HL-60 (cell line): ENCODE results near the gene GRID2.

Source experiments
- POLR2AphosphoS5 ChIP-seq: IDR thresholded peaks from 2 replicates; pipeline ENCODE4 v1.6.1; 2012; ENCODE audit warnings: low read depth
- SPI1 ChIP-seq: IDR thresholded peaks from 2 replicates; pipeline ENCODE4 v1.6.1; 2012; ENCODE audit warnings: low read depth, mild to moderate bottlenecking, borderline replicate concordance
- TF ChIP-seq, protein P1 (sequence below): IDR thresholded peaks from one replicate; pipeline ENCODE4 v1.5.1; 2011; ENCODE audit warnings: low read length, control low read depth, inconsistent platforms; ENCODE audit not compliant: insufficient read depth

DNA sequence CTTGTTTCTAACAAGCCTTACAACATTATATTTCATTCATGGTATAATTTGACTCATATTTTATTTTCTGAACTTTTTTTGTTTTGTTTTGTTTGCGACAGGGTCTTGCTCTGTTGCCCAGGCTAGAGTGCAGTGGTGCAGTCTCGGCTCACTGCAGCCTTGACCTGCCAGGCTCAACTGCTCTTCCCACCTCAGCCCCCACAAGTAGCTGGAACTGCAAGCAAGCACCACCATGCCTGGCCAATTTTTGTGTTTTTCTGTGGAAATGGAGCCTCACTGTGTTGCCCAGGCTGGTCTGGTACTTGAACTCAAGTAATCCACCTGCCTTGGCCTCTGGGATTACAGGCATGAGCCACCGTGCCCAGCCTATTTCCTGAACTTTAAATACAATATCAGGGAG, 42.5 kb downstream of the GRID2 start:
- TF ChIP-seq POLR2AphosphoS5 (no peak), SPI1 (no peak)
- TF ChIP-seq, protein P1, sequence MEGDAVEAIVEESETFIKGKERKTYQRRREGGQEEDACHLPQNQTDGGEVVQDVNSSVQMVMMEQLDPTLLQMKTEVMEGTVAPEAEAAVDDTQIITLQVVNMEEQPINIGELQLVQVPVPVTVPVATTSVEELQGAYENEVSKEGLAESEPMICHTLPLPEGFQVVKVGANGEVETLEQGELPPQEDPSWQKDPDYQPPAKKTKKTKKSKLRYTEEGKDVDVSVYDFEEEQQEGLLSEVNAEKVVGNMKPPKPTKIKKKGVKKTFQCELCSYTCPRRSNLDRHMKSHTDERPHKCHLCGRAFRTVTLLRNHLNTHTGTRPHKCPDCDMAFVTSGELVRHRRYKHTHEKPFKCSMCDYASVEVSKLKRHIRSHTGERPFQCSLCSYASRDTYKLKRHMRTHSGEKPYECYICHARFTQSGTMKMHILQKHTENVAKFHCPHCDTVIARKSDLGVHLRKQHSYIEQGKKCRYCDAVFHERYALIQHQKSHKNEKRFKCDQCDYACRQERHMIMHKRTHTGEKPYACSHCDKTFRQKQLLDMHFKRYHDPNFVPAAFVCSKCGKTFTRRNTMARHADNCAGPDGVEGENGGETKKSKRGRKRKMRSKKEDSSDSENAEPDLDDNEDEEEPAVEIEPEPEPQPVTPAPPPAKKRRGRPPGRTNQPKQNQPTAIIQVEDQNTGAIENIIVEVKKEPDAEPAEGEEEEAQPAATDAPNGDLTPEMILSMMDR, result no peak
